Small intestine (tissue), 7 donors: ENCODE data around the gene LRP1B. TPM values are rescaled to one million over a fixed set of nuclear protein-coding genes. Genes with fewer than 3 reads are reported as not detected.

Experiments used
- DNase-seq, 2 donors: peaks; one replicate each; pipeline versions ENCODE4 v3.0.0 to v3.0.0-alpha.2; 2013
- FAIRE-seq: peaks from 2 replicates; lab custom pipeline; 2012; peaks lifted over from hg19 to GRCh38; lab: Jason Lieb, UNC
- H3K27ac ChIP-seq, 3 donors: one replicate each; pipeline ENCODE4 v1.5.1; 2013; ENCODE audit warnings: low read length in 2 of 3, mild to moderate bottlenecking in 2 of 3, control low read depth in 1 of 3, inconsistent platforms in 1 of 3, low read depth in 1 of 3, moderate library complexity in 1 of 3
- H3K27me3 ChIP-seq, 3 donors: one replicate each; pipeline ENCODE4 v1.6.1; 2013; ENCODE audit warnings: low read length in 3 of 3, inconsistent platforms in 1 of 3; ENCODE audit not compliant: control insufficient read depth in 3 of 3, insufficient read depth in 3 of 3
- H3K36me3 ChIP-seq, 3 donors: one replicate each; pipeline ENCODE4 v1.6.1; 2013; ENCODE audit warnings: low read length in 3 of 3, inconsistent platforms in 1 of 3, low read depth in 1 of 3, mild to moderate bottlenecking in 1 of 3, moderate library complexity in 1 of 3; ENCODE audit not compliant: control insufficient read depth in 3 of 3, insufficient read depth in 2 of 3
- H3K4me1 ChIP-seq, 3 donors: one replicate each; pipeline ENCODE4 v1.6.1; 2013; ENCODE audit warnings: low read length in 2 of 3, inconsistent platforms in 1 of 3, low read depth in 1 of 3, mild to moderate bottlenecking in 1 of 3, moderate library complexity in 1 of 3; ENCODE audit not compliant: control insufficient read depth in 3 of 3, insufficient read depth in 2 of 3
- H3K4me3 ChIP-seq, 3 donors: one replicate each; pipeline ENCODE4 v1.5.1; 2013; ENCODE audit warnings: low read length in 3 of 3, control low read depth in 1 of 3, inconsistent platforms in 1 of 3, low read depth in 1 of 3, mild to moderate bottlenecking in 1 of 3, moderate library complexity in 1 of 3
- H3K9me3 ChIP-seq, 2 donors: one replicate each; pipeline ENCODE4 v1.6.1; 2013; ENCODE audit warnings: low read depth in 1 of 2, low read length in 1 of 2; ENCODE audit not compliant: control insufficient read depth in 2 of 2, insufficient read depth in 1 of 2
- WGBS, 3 donors: extraction: QIAGEN DNeasy Blood & Tissue Kit; methylation state at CpG; one replicate each; pipeline ENCODE4 v1.1.7; 2013; 5-methylcytosine and 5-hydroxymethylcytosine counted together
- polyA plus RNA-seq, 4 donors: library from polyadenylated mRNA; stranded (reverse) in 3 of 4; unstranded in 1 of 4; fragments of 200-250 nt in 3 of 4; fragments of 120-200 nt in 1 of 4; gene quantifications; one replicate each; pipeline versions ENCODE4 v1.2.1 to v1.2.3, GENCODE V29; 2013
- donor health status: healthy with polysubstance abuse.
- donor health status: control.
- donor health status: control.
- donor health status: Bipolar disorder and iron deficiency.
- donor health status: healthy.

Gene LRP1B
- polyA plus RNA-seq, 4 donors: 0.07 to 0.64 TPM; not detected in 2

GRCh38 chr2:141055531-141055930 is 1075.3 kb downstream of the LRP1B start:
- 89 to 93% (median 90%) methylated on average over 1 of the region's 1 CpG for WGBS, 3 donors
- H3K9me3 ChIP-seq: no peaks in the 10 kb centered on the region

DNA sequence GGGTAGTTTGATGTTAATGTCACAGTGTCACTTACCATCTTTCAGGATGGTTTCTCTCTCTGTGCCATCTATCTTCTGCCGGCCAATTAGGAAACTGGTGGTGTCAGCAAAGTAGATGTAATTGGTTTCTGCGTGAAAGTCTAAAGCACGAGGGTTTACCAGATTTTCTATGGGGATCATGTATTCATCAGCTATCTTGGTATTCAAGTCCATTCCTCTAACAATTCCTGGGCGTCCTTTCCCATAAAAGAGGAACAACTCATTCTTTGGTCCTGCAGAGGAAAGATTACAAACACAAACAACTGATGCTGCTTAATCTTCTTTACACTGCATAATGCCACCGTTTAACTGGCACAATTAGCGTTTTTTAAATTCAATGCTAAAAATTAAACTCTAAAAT is 1081.9 kb downstream of the LRP1B start:
- 67 to 81% (median 75%) methylated on average over 6 of the region's 6 CpGs for WGBS, 3 donors
- H3K36me3 ChIP-seq: no peaks in the 10 kb centered on the region
- no peaks in the 10 kb centered on the region for H3K9me3 ChIP-seq
- H3K27me3 ChIP-seq: no peaks in the 10 kb centered on the region
- no peak overlapping the region for H3K27ac ChIP-seq
- no peak overlapping the region for H3K4me3 ChIP-seq
- FAIRE-seq: no peak
- DNase-seq: no peak
- no peaks in the 10 kb centered on the region for H3K4me1 ChIP-seq

More at GRCh38 chr2:141055531-141055930, 1075.3 kb downstream of the LRP1B start:
- FAIRE-seq (no peak), DNase-seq (no peak)
- no peak overlapping the region for H3K27ac ChIP-seq
- no peak overlapping the region for H3K4me3 ChIP-seq
- H3K27me3 ChIP-seq: no peaks in the 10 kb centered on the region
- H3K36me3 ChIP-seq: no peaks in the 10 kb centered on the region
- no peaks in the 10 kb centered on the region for H3K4me1 ChIP-seq

DNA sequence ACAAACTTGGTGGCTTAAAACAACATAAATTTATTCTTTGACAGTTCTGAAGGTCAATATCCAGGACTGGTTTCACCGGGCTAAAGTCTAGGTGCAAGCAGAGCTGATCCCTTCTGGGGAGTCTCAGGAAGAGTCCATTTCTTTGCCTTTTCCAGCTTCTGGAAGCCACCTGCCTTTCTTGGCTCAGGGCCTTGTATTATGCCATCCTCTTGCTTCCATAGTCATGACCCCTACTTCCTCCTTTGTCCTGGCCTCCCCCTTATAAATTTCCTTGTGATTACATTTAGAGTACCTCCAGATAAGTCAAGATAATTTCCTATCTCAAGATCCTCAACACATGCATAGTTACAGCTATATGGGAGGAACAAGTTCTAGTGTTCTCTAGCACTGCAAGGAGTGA is 1089.5 kb downstream of the LRP1B start:
- Histone ChIP-seq H3K4me3 (no peak overlapping the region), H3K27ac (no peak overlapping the region), H3K9me3 (no peaks in the 10 kb centered on the region), H3K36me3 (no peaks in the 10 kb centered on the region), H3K4me1 (no peaks in the 10 kb centered on the region), H3K27me3 (no peaks in the 10 kb centered on the region)
- 33 to 52% (median 42%) methylated on average over 1 of the region's 1 CpG for WGBS, 3 donors
- DNase-seq (no peak), FAIRE-seq (no peak)

DNA sequence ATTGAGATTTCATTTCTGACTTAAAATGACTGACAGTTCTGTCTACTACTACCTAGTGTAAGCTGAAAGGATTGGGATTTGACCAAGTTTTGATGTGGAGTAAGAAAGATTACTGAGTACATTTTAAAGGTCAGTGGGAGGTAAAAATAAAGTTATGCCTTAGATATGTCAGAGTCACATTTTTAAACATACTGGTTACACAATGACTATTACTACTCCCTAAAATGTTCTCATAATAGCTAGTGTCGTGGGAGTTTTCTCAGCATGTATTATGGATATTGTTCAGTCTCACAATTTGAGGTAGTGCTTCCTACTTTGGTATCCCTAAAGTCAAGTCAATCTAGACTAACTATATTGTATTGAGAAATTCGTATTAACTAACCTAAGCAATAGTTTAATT is 1092.5 kb downstream of the LRP1B start:
- no peak for FAIRE-seq
- H3K36me3 ChIP-seq: no peaks in the 10 kb centered on the region

DNA sequence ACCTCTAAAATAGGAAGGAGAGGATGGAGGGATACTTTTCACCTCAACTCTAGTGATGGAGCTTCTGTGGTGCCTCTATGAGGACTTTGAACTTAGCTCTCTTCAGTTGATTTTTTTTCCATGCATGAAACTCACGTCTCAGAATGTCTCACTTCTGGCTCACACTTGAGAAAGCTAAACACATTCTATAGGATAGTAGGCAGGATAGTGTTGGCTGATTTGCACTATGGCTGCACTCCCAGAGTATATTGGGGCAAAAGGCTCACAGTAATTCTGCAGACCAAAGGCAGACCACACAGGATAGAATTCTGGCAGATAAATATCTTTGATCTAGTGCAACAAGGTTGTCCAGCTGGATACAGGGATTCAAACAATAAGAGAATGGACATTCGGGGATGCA is 1093.5 kb downstream of the LRP1B start:
- Histone ChIP-seq H3K4me1 (no peaks in the 10 kb centered on the region), H3K27ac (no peak overlapping the region), H3K36me3 (no peaks in the 10 kb centered on the region), H3K4me3 (no peak overlapping the region), H3K9me3 (no peaks in the 10 kb centered on the region), H3K27me3 (no peaks in the 10 kb centered on the region)
- FAIRE-seq (no peak), DNase-seq (no peak)
- 43 to 67% (median 44%) methylated on average over 2 of the region's 2 CpGs for WGBS, 3 donors

More for the DNA sequence above, 1092.5 kb downstream of the LRP1B start:
- WGBS, 3 donors: 61 to 71% (median 61%) methylated on average over 2 of the region's 2 CpGs
- H3K27ac ChIP-seq: no peak overlapping the region
- no peaks in the 10 kb centered on the region for H3K9me3 ChIP-seq
- no peak overlapping the region for H3K4me3 ChIP-seq
- DNase-seq: no peak
- H3K27me3 ChIP-seq: no peaks in the 10 kb centered on the region
- no peaks in the 10 kb centered on the region for H3K4me1 ChIP-seq

GRCh38 chr2:141035846-141036420 is 1094.9 kb downstream of the LRP1B start:
- H3K9me3 ChIP-seq: no peaks in the 10 kb centered on the region
- no peak for FAIRE-seq
- no peaks in the 10 kb centered on the region for H3K27me3 ChIP-seq
- no peaks in the 10 kb centered on the region for H3K4me1 ChIP-seq
- no peak for DNase-seq
- H3K27ac ChIP-seq: no peak overlapping the region
- H3K36me3 ChIP-seq: no peaks in the 10 kb centered on the region
- H3K4me3 ChIP-seq: no peak overlapping the region
- 62 to 80% (median 74%) methylated on average over 4 of the region's 4 CpGs for WGBS, 3 donors

GRCh38 chr2:141029428-141030078 is 1101.3 kb downstream of the LRP1B start:
- no peak for DNase-seq
- Histone ChIP-seq H3K27ac (no peak overlapping the region), H3K36me3 (no peaks in the 10 kb centered on the region), H3K4me3 (no peak overlapping the region), H3K9me3 (peaks cover 0 to 4% of the 10 kb centered on the region in 2 donors), H3K4me1 (no peaks in the 10 kb centered on the region), H3K27me3 (no peaks in the 10 kb centered on the region)
- WGBS, 3 donors: 78 to 86% (median 79%) methylated on average over 6 of the region's 6 CpGs
- FAIRE-seq: no peak

DNA sequence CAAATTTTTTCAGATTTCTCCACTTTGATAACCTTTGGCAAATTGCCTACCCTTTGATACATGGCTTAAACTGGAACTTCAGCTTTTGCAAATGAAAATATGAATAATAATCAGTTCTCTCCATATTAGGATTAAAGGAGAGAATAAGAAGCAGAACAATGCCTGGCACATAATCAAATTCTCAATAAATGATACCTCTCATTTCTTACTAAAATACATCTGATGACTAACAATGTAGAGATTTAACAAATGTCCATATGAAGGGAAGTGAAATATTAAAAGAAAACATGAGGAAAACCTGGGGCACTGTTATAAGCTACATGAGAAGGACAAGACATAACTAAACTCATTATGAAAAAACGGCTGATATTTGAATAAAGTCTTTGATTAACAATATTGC is 1103.6 kb downstream of the LRP1B start:
- Histone ChIP-seq H3K4me1 (no peaks in the 10 kb centered on the region), H3K4me3 (no peak overlapping the region), H3K36me3 (no peaks in the 10 kb centered on the region), H3K27ac (no peak overlapping the region), H3K27me3 (no peaks in the 10 kb centered on the region), H3K9me3 (peaks cover 0 to 4% of the 10 kb centered on the region in 2 donors)
- 80 to 84% (median 81%) methylated on average over 1 of the region's 1 CpG for WGBS, 3 donors
- no peak for FAIRE-seq
- no peak for DNase-seq
